Measurements from ENCODE around the gene GAS1. TPM values are rescaled to one million over a fixed set of nuclear protein-coding genes. Genes with fewer than 3 reads are reported as not detected.

The GAS1 gene
- total RNA-seq, 1 donor from 2014 or later, result 0.41 TPM

DNA sequence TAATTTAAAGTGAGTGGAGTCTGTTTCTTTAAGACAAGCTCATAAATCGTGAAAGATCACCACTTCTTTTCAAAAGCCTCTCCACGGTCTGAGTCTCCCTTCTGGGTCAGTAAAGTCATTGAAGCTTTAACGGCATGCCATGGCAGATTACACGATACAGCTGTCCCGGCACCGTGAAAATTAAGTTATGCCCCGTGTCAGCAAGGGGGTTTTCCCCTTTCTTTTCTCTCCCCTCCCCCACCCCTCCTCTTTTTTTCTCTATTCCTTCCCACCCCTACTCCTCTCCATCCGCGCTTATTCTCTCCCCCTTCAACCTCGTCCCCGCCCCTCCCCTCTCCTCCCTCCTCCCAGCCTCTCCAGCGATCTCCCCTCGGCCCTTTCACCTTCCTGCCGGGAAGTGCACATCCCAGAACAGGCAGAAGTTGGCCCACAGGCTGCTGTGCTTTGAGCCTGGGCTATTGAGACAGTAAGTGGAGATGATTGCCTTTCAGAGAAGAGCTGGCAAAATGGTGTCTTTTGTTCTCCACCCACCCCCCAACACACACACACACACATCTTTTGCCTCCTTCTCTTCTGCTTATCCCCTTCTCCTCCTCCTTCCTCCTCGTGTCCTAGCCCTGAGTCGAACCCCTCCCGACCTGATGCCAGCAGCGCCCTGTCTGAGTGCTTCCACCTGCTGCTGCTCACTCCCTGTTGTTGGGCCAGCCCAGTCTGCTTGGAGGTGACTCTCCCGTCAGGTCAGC lies 44.1 kb downstream of the GAS1 start:
- intact Hi-C loops (cut with micrococcal nuclease), result no loop called here
- DNase-seq (ENCODE audit: low spot score), result no peak
- Mint-ChIP-seq H3K4me3 (ENCODE audit: low read depth) (no peak overlapping the region), H3K4me1 (ENCODE audit: low read depth) (no peaks in the 10 kb centered on the region), H3K27me3 (ENCODE audit: low read depth) (peaks cover 35% of the 10 kb centered on the region), H3K36me3 (ENCODE audit: low read depth) (no peaks in the 10 kb centered on the region), H3K9me3 (no peaks in the 10 kb centered on the region), H3K27ac (no peak overlapping the region)

DNA sequence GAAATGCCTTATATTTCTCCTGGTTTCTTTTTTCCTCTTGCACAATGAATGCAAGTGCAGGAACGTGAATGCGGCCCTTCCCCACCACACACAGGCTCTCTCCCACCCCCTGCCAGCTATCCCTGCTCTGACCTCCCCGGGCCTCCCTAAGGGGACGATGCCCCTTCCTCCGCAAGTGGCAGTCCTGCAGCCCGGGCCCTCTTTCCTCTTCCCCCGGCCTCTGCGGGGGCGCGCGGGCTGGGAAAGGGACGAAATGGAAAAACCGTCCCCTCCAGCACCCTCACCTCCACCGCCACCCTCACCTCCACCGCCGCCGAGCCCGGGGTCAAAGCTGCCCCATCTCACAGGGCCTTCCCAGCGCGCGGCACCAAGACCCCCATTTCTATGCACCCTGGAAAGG lies 44.7 kb downstream of the GAS1 start:
- H3K9me3 Mint-ChIP-seq, result no peaks in the 10 kb centered on the region
- H3K36me3 Mint-ChIP-seq (ENCODE audit: low read depth), result no peaks in the 10 kb centered on the region
- no peaks in the 10 kb centered on the region for H3K4me1 Mint-ChIP-seq (ENCODE audit: low read depth)
- no peak for DNase-seq (ENCODE audit: low spot score)
- intact Hi-C loops (cut with micrococcal nuclease), result no loop called here
- H3K27ac Mint-ChIP-seq, result no peak overlapping the region
- H3K27me3 Mint-ChIP-seq (ENCODE audit: low read depth), result peaks cover 35% of the 10 kb centered on the region
- no peak overlapping the region for H3K4me3 Mint-ChIP-seq (ENCODE audit: low read depth)

DNA sequence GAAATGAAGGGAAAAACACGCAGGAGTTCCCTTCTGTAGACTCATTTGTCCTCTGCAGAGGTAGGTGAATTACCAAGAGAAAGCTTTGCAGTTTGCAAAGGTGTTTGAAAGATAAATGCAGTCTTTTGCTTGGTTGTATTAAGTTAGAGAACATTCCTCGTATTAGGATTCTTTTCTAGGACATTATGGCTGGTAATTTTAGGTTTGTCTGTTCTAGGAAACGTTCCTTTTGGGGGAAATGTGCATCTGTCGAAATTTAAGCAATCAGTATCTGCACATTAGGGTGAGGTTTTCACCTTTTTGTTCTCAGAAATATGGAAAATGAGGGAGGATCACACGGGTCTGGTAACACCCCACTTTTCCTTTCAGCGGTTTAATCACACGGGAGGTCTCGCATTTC lies 45.1 kb downstream of the GAS1 start:
- intact Hi-C loops (cut with micrococcal nuclease), result no loop called here
- H3K27ac Mint-ChIP-seq, result no peak overlapping the region
- H3K36me3 Mint-ChIP-seq (ENCODE audit: low read depth), result no peaks in the 10 kb centered on the region
- H3K27me3 Mint-ChIP-seq (ENCODE audit: low read depth), result peaks cover 35% of the 10 kb centered on the region
- H3K4me1 Mint-ChIP-seq (ENCODE audit: low read depth), result no peaks in the 10 kb centered on the region
- no peak overlapping the region for H3K4me3 Mint-ChIP-seq (ENCODE audit: low read depth)
- H3K9me3 Mint-ChIP-seq, result no peaks in the 10 kb centered on the region
- DNase-seq (ENCODE audit: low spot score), result no peak

DNA sequence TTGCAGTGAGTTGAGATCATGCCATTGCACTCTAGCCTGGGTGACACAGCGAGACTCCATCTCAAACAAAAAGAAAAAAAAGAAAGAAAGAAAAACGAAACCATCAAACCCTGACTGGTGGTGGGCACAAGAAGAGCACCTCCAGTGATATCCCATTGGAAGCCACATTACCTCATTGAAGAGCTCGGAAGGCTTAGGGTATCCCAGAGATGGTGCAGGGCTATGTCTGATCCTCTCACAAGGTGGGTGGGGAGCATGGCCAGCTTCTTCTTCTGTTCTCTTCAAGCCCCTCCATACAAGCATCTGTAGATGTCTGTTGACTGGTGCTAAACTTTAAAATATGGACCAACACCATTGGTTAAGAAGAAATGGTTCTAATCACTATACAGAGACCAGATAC lies 45.8 kb downstream of the GAS1 start:
- Mint-ChIP-seq H3K4me3 (ENCODE audit: low read depth) (no peak overlapping the region), H3K27me3 (ENCODE audit: low read depth) (peaks cover 35% of the 10 kb centered on the region), H3K4me1 (ENCODE audit: low read depth) (no peaks in the 10 kb centered on the region), H3K27ac (no peak overlapping the region), H3K36me3 (ENCODE audit: low read depth) (no peaks in the 10 kb centered on the region), H3K9me3 (no peaks in the 10 kb centered on the region)
- DNase-seq (ENCODE audit: low spot score), result no peak
- intact Hi-C loops (cut with micrococcal nuclease), result no loop called here

Data from activated T-helper 2 cell treated with anti-CD3 and anti-CD28 coated beads, Interferon-gamma antibody, Interleukin-2, Interleukin-4, amounts not matched to agents 10 μg/mL and 5 μg/mL and 100 μg/mL, durations not matched to agents 14 hours and 24 hours and 36 hours (primary cell).